ENCODE data around the gene NPNT.

NPNT gene

DNA sequence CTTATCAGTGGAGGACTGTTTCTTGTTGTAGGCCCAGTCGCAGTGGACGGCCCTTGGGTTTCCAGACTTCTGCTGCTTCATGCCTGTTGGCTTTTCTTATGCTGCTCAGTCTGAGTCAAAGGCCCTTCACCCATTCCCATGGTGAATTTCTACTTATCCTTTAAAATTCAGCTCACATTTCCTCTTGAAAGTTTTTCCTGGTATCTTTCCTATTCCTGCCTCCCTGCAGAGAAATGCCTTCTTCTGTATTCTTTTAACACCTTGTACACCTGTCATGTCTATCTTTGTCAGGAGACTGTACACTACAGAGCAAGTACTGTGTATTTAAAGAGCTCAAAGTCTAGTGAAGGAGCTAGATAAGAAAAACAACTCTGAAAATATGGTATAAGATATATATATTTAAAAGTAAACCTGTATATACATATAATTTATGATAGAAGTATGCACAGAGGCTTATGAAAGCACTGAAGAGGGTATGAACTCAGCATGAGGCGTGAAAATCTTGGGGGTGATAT, 22.0 kb downstream of the NPNT start:
- no peak for FAIRE-seq

DNA sequence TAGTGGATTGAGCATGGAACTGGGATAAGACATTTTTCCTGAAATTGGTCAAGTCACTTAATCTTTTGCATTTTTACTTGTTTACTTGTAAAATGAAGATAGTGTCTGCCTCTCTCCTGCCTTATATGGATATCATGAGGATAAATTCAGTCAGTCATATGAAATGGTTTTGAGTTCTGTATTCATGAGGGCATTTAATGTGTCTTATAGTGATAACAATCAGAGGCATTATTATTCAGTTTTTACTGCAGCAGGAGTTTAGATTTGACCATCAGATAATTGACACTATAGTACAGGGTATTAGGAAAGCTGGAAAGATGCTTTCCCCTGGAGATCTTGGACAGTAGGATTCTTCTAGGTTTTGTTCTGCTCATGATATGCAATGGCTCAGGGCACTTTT, 26.0 kb downstream of the NPNT start:
- FAIRE-seq: no peak

DNA sequence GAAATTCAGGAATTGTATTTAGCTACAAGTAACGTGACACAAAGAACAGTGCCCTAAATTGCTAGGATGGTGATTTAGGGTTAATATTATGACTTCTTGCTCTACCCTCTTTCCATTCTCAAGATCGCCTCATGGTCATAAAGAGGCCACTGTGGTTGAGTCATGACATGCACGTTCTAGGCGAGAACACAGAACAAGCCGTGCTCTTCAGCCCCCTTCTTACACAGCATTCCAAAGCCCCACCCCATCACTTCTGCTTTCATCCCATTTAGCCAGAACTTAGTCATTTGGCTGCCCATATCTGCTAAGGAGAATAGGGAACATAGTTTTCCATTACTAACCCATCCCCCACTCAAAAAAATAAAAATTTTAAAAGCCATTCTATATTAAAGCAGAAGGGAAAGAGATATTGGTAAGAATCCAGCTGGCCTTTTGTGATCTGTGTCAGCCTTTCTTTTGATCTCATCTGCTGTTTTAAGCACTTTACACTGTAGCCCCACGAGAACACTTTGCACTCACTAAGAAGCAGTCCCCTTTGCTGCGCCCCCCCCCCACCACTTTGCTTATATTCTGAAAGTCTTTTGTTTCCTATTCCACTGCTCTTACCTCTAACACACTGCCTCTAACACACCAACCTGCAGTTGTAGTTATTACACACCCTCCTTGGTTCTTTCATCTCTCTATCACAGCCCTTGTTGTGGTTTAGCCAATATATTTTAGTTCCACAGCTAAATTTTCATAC, 28.4 kb downstream of the NPNT start:
- no peak for FAIRE-seq

DNA sequence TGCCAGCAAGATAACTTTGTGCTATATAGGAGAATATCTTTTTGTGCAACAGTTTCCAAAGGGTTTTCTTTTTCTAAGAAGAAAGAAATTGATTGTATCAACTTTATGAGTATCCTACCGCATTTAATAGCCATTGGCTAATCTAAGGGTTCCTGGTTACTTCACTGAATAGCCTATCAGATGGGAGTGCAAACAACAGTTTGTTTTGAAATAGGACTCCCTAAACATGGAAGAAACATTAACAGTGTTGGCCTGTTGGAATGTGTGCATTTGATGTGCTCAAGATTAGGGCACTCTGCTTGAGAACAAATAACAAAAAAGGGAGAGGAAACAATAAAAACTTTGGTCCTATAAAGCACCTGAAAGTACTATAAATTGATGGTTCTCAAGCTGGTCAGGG, 29.1 kb downstream of the NPNT start:
- FAIRE-seq: no peak

DNA sequence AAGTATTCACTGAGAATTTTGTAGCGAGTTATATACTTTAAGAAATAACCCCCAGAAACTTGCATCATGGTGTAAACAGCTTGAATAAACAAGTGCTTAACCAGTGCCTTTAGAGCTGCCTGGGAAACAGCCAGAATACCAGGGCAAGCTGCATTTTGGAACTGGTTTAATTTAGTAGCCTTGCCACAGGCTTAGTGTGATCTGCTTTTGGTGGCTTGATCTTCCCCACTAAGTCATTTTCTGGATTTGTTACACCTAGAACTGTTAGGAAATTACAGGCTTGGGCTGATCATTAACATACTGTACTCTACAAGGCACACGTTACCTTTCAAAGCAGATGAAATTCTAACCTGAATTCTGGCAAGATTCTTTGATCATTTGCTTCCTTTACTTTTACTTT, 35.4 kb downstream of the NPNT start:
- FAIRE-seq: no peak

DNA sequence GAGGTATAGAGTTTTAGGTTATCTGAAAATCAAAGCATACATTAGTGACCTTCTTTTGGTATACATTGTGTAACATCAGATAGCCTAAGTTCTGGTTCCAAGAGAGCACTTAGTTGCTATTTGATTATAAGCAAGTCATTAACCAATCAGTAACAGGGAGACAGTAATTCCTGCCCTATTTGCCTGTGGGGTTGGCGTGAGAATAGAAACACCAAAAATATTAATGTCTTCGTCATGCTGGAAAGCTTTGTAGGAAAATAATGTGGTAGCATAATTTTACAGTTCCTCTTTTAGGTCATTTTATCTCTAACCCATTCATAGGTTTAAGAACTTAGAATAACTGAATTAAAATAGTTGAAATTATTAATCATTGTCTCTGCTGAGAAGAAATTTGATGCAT, 37.8 kb downstream of the NPNT start:
- FAIRE-seq: no peak

DNA sequence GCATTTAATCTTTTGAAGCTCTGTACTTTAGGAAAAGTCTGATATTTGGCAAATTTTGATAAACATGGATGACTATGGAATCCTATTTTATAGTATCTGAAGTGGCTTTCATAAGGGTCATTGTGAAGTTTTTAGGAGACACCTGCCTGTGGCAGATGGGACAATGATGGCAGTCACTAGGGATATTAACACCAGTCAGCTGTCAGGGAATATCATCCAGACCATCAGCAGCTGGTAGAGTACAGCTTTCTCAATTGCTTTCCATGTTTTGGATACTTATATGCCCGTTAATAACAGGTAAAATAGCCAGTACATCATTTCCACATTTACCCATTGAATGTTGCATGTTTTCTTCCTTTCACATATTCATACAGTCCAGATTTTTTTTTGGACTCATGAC, 39.1 kb downstream of the NPNT start:
- no peak for FAIRE-seq

DNA sequence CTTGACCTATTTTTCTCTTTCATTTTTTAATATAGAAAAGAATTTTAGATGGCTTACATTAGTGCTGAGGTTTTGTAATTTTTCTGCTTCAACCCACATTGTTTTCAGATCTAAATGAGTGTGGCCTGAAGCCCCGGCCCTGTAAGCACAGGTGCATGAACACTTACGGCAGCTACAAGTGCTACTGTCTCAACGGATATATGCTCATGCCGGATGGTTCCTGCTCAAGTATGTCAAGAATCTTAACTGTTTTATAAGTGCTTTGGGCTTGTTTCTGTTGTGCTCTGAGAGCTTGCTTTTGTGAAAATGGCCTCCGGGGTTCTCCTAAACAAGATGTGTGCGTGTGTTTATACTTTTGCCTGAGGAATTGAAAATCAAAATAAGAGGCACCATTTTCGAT, 41.6 kb downstream of the NPNT start:
- FAIRE-seq: no peak

DNA sequence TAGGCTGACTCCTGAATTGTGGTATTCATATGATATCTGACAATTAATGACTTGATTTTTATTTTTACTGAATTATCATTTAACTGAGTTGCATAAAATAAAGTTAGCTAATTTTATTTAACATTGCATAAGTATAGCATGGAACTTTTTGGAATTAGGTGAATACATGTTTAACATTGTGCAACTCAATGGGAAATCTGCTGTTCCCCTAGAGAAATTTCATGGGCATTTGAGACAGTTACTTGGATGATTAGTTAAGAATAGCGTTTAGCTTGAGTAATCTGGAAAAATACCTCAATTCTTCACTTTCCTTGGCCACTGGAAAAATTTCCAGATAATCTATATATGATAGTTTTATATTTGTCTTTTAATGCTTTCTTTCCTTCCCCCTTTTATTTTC, 42.5 kb downstream of the NPNT start:
- FAIRE-seq: no peak

DNA sequence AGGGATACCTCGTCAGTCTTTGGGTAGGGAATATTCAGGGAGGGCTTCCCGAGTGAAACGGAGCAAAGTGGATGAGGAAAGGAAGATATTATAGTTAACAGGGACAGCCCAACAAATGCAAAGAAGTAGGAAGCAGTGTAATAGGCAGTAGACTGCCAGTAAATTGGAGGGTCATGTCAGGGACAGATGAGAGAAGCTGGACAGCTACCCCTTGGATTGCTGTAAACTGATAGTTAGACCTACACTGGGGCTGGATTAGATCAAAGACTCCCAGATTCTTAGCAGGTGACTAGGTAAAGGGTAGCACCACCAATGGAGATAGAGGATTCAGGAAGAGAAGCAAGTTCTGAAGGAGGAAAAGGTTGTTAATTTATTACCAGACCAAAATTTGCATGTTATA, 48.0 kb downstream of the NPNT start:
- no peak for FAIRE-seq

DNA sequence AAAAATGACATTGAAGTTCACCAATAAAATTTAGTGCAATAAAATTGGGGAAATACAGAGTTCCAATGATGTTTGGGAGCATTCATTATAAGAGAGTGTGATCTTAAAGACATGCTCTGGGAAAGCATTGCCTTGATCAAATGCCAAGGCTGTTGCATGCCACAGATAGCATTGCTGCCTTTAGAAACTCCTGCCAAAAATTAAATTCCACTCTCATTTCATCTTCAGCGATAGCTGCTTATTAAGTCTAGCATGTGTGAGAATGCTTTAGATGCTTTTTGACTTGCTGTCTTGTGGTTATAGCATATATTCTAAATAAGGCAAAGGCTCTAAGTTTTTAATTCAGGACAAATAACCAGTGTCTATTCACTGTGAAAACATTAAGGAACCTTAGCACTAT, 49.3 kb downstream of the NPNT start:
- no peak for FAIRE-seq

DNA sequence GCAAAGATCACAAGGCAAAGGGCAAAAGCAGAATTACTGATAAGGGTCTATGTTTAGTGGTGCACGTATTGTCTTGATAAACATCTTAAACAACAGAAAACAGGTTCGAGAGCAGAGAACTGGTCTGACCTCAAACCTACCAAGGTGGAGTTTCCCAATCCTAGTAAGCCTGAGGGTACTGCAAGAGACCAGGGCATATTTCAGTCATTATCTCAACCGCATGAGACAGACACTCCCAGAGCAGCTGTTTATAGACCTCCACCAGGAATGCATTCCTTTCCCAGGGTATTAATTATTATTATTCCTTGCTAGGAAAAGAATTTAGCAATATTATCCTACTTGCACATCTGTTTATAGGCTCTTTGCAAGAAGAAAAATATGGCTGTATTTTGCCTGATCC, 51.5 kb downstream of the NPNT start:
- FAIRE-seq: no peak

DNA sequence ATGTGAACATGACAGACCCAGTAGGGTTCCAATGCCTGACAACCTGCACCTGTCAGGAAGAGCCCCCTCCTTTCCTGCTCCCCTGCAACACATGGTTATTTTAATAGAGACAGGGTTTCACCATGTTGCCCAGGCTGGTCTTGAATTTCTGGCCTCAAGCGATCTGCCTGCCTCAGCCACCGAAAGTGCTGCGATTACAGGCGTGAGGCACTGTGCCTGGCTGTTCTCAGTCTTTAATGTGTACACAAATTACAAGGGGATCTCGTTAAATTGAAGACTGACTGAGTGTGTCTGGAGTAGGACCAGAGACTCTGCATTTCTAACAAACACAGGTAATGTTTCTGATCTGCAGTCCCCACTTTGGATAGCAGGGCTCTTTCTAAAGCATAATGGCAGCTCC, 55.4 kb downstream of the NPNT start:
- no peak for FAIRE-seq

DNA sequence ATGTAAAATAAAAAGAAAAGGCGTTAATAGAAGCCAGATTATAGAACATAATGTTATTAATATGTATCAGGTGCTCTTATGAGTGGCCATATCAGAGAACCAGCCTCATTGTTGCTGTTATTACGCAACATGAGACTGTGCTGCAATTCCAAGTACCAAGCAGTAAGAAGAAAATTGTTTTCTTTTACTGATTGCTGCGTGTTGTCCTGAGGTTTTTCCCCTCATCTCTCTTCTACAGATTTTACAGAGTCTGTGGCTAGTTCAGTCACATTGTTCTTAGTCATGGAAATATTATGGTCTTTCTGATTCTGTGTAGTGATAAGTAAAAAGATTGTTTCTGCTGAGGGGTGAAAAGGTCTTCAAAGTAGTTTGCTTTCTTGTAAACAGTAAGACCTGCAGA, 55.9 kb downstream of the NPNT start:
- no peak for FAIRE-seq

DNA sequence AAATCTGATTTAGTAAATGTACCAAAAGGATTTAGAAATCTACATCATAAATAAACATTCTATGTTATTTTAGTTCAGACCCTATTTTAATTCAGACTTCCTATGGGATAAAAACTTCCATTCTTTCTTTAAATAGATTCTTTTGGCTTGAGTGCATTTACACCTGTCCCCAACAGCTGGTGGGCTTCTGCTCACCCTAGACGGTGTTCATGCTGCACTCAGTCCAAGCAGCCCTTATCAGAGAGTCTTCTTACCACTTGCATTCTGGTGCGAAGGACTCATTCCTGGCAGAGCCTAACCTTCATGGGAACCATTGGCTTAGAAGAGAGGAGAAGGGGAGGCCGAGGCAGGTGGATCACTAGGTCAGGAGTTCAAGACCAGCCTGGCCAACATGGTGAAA, 57.3 kb downstream of the NPNT start:
- FAIRE-seq: no peak

DNA sequence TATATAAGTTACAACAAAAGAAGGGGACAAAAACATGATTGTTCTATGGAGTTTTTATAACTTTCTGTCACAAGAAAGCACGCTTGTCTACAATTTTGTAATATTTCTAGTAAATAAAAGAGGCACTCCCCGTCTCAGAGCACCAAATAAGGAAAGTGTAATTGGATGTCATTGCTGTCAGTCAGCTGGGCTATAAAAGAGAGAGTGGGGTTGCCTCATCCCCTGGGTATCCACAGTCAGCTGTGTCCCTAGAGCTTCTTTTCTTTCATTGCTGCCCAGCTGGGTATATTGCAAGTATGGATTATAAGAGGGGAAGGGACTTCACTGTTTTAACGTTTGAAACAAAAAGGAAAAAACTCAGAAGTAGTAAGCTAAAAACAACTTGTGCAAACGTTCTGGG, 61.3 kb downstream of the NPNT start:
- FAIRE-seq: no peak

DNA sequence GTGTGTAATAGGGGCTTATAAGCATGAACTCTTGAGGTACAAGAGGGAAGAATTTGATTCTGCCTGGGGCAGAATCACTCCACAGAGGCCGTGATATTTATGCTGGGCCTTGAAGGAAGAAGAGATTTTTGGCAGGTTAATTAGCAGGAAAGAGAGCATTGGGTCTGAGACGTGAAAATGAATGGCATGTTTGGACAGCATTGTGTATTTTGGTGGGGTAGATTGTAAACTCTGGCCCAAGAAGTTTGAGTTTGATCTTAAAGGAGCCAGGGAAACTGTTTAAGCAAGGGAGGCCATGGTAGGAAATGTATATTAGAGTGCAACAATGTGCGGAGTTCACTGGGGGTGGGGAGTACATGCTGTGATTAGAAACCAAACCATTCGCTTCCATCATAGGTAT, 62.4 kb downstream of the NPNT start:
- no peak for FAIRE-seq

DNA sequence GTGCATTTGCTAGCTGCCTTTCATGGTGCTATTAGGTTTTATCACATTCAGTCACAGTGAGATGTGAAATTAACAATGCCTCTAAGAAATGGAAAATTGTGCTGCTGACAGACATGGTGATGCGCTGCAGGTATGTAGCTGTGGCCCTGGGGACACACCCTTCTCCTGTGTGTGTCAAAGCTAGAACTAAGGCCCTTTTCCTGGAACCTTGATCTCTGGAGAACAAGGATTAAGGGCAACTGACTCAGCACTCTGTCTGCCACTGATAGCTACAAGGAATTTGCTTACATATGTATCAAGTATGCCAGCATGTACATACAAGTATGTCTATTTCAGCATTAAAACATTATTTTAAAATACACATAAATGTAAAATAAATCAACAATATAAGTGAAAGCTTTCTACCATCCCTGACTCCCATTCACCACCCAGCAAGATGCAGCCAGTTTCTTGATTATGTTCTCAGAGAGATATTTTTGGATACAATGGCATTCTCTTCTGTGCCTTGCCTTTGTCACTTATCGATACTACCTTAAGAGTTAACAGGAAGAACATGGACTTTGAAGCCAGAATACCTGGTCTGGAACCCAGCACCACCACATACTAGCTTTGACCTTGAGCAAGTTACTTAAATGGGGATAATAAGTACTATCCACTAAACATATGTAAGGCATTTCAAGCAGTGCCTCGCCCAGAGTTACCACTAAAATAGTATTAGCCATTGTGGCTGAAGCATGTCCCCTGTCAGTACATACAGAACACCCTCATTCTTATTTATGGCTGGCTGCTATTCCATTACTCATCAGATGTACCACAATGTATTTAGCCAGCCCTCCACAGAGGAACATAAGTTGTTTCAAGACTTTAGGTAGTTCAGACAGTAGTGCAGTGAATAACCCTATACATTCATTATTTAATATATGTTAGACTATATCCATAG, 68.5 kb downstream of the NPNT start:
- FAIRE-seq: no peak

DNA sequence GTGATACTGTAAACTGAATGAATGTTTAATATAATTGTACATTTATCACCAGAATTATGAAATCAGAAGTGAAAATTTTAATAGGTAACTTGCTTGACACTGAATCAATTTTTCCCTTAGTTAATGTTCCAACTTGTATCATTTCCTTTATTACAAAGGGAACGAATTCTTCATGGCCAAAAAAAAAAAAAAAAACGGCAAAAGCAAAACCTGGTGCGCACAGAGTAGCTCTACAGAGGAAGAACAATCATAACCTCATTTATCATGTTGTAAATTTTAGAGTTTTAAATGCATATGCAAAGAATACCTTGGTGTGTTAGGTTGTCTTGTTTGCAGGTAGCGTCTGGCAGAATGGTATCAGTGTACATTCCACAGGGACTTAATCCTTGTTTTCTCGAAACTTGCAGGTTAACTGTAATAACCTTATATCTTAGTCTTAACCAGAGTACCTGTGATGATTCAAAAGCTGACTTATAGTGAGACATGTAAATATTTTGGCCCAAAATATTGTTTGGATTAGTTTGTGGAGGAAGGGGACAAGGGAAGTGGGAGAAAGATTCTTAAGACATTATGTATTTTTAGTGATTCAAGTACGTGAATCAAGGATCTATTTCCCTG, 70.0 kb downstream of the NPNT start:
- no peak for FAIRE-seq

DNA sequence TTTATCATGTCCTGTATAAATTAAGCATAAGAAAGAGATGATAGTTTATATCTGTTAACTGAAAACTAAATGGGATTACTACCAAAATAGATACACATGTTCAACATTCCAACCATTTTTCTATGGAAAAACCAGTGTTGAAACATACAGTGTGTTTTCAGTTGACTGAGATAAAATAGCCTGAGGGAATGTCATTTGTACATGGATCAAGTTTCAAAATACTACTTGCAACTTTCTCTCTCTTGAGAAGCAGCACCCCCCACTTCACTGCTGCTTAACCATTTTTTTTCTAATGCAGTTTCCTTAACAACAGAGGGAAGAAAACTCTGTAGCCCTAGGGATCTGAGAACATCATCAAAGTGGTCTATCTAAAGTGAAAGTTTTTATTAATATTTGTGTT, 70.8 kb downstream of the NPNT start:
- no peak for FAIRE-seq

DNA sequence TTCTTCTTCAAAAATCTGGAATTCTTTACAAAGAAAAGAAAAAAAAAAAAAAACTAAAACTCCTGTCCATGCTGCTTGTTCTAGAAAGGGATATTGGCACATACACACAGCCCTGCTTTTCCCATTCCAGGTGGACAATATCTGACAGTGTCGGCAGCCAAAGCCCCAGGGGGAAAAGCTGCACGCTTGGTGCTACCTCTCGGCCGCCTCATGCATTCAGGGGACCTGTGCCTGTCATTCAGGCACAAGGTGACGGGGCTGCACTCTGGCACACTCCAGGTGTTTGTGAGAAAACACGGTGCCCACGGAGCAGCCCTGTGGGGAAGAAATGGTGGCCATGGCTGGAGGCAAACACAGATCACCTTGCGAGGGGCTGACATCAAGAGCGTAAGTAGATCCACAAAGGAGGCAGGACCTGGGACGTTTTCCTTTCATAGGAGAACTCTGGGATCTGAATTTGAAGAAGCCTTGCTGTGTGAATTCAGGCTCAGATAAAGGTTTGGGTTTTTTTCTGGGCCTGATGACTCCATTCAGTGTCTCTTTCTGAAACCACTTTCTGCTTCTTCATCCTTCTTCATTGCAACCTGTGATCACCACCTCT, 71.9 kb downstream of the NPNT start:
- no peak for FAIRE-seq

DNA sequence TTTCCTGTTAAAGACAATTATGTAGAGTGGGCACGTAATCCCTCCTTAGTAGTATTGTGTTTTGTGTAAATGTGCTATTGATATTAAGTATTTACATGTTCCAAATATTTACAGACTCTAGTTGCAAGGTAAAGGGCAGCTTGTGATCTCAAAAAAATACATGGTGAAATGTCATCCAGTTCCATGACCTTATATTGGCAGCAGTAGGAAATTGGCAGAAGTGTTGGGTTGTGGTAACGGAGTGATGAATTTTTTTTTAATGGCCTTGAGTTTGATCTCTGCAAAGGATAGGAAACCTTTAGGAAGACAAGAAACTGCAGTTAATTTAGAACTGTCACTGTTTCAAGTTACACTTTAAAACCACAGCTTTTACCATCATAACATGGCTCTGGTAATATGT, 74.3 kb downstream of the NPNT start:
- no peak for FAIRE-seq

DNA sequence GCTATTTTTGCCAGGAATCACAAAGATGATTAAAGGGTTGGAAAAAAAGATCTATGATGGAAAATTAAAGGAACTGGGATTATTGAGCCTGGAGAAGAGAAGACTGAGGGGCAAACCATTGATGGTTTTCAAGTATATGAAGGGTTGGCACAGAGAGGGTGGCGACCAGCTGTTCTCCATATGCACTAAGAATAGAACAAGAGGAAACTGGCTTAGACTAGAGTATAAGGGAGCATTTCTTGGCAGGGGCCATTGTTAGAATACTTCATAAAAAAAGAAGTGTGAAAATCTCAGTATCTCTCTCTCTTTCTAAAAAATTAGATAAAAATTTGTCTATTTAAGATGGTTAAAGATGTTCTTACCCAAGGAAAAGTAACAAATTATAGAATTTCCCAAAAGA, 75.1 kb downstream of the NPNT start:
- FAIRE-seq: no peak
